ENCODE data around the gene FRMD6. TPM values are rescaled to one million over a fixed set of nuclear protein-coding genes. Genes with fewer than 3 reads are reported as not detected.

Gene FRMD6
- polyA plus RNA-seq, 3 donors, result 17.7 to 20.5 (median 19.6) TPM

DNA sequence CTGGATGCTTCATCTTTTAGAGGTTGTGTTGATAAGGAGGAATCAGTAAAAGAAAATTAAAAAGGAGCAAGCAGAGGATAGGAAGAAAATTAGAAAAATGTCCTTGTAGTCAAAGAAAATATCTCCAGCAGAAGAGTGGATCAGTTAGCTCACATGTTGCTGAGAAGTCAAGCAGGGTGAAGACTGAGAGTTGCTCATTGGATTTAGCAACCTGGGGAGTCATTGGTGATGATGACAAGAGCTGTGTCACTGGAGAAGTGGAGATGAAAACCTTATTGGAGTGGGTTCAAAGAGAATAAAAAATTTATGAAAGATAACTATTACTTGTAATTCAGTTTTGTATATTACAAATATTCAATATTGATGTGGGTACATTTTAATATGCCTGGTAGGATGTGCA lies 9.8 kb downstream of the FRMD6 start:
- DNase-seq (ENCODE audit: low read depth in 3 of 3, low spot score in 2 of 3), result no peak

DNA sequence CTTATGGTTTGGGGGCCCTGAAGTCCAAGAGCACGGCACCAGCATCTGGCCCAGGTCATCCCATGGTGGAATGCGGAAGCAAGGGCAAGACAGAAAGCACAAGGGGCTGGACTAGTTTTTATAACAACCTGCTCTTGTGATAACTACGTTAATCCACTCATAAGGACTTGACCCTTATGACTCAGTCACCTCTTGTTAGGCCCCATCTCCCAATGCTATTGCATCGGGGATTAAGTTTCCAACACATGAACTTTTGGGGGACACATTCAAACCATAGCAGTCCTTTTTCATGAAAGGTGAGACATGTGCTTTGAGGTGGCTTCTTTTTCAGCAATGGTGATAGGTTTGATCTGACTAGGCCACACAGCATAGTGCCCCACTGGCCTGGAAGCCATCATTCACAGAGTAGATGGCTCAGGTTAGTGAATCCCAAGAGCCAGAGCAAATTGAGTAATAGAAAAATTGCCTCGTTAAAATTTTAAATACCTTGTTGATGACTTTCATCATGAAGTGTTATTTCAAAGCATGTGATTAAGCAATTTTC lies 12.1 kb downstream of the FRMD6 start:
- DNase-seq (ENCODE audit: low read depth in 3 of 3, low spot score in 2 of 3), result no peak

DNA sequence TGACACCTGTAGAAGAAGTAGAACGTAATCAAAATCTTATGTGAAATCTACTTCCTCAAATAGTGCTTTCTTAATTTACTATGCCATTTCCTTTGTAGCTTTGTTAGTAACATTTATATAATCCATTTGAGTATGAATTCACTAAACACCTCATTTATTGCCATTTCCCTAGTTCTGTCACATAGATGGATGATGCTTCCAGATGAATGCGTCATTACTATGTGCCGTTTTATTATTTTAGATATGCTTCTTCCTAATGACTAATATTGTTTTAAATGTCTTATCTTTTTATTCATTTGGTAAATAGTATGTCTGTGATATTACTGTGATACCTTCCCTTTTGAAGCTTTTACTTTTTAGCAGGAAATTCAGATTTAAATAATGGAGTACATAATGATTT lies 14.4 kb downstream of the FRMD6 start:
- DNase-seq (ENCODE audit: low read depth in 3 of 3, low spot score in 2 of 3), result no peak

DNA sequence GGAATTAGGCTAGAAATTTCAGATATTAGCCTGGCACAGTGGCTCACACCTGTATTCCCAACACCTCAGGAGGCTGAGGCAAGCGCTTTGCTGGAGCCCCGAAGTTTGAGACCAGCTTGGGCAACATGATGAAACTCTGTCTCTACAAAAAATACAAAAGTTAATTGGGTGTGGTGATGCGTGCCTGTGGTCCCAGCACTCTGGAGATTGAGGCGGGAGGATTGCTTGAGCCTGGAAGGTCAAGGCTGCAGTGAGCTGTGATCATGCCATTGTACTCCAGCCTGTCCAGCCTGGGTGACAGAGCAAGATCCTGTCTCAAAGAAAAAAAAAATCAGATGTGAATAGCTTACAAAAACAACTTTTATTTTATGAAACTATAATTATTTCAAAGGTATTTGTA lies 15.1 kb downstream of the FRMD6 start:
- DNase-seq (ENCODE audit: low read depth in 3 of 3, low spot score in 2 of 3), result peak in 1 of 3 donors; percentile 47

DNA sequence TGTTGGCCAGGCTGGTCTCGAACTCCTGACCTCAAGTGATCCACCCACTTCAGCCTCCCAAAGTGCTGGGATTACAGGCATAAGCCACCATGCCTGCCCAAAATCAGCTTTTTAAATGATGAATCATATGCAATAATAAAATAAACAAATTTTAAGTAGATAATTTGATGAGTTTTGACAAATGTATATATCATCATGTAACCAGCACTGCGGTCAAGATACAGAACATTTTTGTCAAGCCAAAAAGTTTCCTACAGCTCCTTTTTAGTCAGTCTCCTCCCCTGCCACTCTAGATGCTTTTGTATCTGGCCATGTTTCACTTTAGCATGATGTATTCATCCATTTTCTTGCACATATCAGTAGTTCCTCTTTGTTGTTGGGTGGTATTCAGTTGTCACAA lies 17.2 kb downstream of the FRMD6 start:
- no peak for DNase-seq (ENCODE audit: low read depth in 3 of 3, low spot score in 2 of 3)

DNA sequence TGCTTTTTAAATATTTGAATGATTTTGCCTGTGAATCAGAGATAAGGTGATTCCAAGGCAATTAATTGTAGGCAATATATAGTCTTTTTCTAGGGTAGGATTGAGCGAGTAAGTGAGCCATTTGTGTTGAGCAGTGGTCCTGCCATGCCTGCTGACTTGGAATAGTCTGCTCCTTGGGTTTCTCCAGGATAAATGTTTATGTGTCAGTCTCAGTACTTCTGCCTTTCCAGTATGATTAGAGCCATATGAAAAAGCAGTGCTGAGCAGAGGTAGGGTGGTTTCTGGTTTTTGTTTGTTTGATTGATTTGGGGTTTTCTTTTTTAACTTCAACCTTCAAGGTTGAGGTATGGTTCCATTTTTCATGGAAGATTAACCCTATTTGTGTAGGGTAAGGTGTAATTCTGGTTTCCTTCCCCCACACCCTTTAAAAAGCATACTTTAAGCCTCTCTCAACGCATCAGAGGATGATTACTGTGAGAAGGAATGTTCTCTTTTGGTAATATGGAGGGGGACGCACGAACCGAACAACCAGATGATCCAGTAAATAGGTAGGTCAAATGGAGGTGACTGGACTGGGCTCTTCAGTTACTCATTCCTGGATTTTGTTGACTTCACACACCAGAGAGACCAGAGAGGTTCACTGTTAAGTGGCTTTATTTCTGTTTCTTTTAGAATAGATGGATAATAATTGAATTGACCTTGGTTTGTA lies 22.7 kb downstream of the FRMD6 start:
- DNase-seq (ENCODE audit: low read depth in 3 of 3, low spot score in 2 of 3), result no peak

DNA sequence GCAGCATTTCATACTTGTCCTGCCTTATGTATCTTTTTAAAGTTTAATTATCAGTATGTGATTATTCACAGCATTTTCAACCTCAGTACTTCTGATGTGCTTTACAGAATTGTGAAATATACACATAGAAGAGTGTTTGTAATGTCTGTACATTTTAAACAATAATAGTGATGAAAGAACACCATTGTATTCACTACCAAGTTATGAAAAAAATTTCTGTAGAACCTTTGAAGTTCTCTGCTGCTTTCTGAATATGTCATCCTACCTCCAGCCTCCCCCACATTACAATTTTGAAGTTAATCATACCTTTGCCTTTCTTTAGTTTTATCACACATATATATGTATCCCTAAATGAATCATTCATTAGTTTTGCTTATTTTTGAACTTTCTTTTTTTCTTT lies 24.8 kb downstream of the FRMD6 start:
- no peak for DNase-seq (ENCODE audit: low read depth in 3 of 3, low spot score in 2 of 3)

DNA sequence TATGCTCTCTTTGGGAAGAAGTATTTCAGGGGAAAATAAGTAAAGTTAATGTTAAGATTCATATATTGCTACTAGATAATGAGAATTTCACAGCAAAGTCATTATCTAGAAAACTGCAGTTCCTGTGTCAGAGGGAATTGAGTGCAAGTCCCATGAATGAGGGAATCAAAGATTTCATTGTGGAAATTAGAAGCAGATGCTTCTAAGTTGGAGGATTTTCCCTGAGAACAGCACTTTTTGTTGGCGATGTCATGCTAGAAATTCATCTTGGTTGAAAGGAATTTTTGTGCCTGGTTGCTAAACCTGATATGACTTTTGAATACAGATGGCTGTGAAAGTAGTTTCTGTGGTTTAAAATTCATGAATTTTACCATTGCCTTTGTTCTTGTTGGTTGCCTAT lies 25.6 kb downstream of the FRMD6 start:
- DNase-seq (ENCODE audit: low read depth in 3 of 3, low spot score in 2 of 3), result no peak

DNA sequence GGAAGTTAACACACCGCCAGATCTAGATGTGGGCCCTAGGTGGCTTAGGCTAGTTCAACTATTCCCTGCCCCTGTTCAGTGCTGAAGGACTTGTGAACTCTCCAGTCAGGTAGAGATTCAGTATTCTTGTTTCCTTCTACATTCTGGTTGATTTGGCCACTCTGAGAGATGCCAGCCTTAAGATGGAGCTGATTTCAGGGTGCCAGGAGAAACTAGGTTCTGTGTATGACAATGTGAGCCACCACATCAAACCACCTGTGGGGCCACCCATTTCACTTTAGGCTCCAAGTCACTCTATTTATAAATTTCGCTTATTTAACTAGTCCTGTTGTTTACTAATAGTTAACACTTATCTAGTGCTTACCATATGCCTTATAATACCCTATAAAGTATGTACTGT lies 26.0 kb downstream of the FRMD6 start:
- DNase-seq (ENCODE audit: low read depth in 3 of 3, low spot score in 2 of 3), result no peak

DNA sequence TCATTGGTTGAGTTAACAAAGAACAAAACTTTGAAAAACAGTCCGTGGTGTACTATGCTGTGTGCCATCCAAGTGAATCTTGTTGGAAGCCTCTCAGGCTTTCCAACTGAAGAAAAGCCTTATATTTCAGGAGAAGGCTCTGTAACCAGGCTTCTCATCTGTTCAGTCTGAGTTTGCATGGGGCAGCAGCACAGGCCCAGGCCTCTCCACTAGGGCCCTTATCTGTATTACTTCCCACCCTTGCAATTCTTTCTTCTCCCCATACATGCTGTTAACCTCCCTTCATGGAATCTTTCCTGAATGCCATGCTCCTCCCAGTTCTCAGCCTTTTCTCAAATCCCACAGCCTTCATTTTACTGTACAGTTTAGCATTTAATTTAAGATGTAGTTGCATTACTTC lies 28.3 kb downstream of the FRMD6 start:
- DNase-seq (ENCODE audit: low read depth in 3 of 3, low spot score in 2 of 3), result no peak

DNA sequence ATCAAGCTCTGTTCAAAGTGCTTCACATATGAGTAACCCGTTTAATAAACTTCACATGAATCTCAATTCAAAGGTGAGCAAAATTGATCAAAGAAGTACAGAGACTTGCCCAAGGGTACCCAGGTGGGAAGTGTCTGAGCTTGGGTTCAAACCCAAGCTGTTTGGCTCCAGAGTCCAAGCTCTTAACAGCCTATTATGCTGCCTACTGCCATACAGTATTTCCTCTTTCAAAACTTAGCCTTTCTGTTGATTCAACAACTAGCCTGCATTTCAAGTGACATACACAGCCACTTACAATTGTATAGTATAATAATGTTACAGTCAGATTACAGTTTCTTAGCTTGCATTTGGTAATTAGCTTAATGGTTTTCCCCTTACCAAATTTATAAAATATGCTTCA lies 29.7 kb downstream of the FRMD6 start:
- DNase-seq (ENCODE audit: low read depth in 3 of 3, low spot score in 2 of 3), result no peak

DNA sequence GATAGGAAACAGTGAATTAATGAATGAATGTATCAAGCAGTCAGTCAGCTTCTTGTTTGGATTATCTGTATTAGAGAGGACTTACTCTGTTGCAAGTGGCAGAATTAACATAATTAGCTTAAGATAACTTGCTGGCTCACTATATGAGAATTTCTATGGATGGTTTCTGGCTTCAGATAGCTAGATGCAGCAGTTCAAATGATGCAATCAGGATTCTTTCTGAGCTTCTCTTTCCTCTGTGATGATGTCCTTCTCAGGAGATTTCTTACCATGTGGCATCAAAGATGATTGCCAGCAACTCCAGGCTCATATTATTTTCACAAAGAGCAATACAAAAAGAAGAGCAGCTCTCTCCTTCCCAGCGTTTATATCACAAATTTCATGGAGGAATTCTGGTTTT lies 30.7 kb downstream of the FRMD6 start:
- DNase-seq (ENCODE audit: low read depth in 3 of 3, low spot score in 2 of 3), result no peak

DNA sequence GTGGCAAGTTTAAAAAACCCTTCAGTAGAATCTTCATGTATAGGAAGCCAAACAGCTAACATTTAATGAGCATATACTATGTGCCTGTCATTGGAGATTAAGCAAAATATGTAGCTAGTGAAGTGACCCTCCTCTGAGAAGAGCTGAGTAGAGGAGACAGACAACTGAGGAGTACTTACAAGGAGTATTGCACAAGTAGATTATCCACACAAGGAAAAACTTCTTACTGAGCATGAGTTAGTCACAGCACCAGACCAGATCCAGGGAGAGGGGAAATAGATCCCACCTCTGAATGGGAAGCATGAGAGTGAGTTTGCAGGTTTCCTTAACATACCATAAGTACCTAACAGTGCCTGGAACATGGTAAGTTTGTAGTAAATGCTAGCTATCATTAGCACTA lies 33.0 kb downstream of the FRMD6 start:
- DNase-seq (ENCODE audit: low read depth in 3 of 3, low spot score in 2 of 3), result no peak

DNA sequence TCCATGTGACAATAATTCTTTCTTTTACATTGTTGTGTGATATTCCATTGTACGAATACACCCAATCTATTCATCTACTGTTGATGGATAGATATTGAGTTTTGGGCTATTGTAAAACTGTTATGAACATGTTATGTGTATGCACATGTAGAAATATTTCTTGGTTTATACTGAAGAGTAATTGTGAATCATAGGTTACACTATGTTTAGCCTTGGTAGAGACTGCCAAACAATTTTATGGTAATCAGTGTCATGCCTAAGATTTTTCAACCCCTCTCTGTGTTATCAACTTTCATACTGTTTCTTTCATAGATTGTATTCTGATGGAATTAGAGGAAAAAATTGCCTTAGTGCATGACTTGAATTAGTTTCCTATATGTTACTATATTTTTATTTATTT lies 39.5 kb downstream of the FRMD6 start:
- no peak for DNase-seq (ENCODE audit: low read depth in 3 of 3, low spot score in 2 of 3)

DNA sequence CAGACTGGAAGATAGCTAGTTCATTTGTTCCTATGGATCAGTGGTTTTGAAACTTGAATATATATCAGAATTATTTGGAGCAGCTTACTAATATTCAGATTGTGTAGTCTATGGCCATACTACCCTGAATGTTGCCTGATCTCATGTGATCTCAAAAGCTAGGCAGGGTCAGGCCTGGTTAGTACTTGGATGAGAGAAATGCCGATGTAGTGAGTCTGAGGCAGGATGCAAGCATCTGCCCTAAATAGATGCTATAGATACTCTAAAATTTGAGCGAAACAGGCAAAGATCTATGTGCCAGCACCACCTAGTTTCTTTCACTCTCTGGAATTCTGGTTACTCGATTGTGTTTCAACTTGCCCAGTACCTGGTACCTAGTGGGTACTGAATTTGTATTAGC lies 40.9 kb downstream of the FRMD6 start:
- no peak for DNase-seq (ENCODE audit: low read depth in 3 of 3, low spot score in 2 of 3)

DNA sequence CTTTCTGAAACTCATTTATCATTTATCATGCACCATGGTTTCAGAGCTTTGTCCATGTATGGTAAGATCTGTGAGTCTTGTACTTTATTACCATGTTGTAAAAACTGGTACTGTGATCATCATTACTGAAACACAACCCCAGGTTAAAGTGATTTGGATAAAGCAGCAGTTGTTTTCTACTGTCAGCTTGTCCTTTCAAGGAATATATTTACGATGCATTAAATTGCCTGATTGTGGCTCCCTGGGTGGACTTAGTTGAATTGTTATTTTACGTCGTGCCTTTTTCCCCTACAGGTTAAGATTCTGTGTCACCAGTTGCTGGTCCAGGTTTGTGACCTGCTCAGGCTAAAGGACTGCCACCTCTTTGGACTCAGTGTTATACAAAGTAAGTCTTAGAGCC lies 46.1 kb downstream of the FRMD6 start:
- DNase-seq (ENCODE audit: low read depth in 3 of 3, low spot score in 2 of 3), result peak in 1 of 3 donors; percentile 23

DNA sequence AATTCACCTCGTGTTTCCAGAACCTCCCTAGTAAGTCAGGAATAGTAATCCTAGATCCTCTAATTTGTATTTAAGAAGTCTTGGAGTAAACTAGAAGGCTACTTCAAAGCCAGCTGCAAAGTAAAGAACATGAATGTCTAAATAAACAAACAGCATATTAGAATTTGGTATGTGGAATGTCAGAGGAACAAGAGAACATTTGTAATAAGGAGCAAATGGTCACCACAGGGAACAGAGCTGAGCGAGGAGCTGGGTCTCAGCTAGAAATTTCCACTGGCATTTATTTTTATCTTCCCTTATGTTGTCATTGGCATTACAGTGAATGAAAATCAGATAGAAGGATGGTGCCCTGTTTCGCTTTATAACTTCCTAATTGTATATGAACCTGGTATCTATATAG lies 50.2 kb downstream of the FRMD6 start:
- DNase-seq (ENCODE audit: low read depth in 3 of 3, low spot score in 2 of 3), result no peak

DNA sequence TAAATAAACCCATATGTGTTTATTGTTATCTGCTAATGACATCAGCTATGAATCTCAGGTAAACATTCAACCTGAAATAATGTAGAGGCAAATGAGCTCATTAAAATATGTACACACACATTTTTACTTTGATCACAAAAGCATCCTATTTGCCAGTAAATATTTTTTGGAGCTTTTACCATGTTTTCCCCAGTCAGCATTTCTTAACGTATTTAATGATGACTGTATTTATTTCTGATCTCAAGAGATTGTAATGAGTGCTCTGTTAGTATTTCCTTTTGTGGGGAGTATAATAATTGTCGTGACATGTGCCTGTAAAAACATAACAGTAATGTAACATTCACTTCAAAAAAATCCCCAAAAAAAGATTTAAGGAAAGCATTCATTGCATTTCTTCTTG lies 52.1 kb downstream of the FRMD6 start:
- no peak for DNase-seq (ENCODE audit: low read depth in 3 of 3, low spot score in 2 of 3)

DNA sequence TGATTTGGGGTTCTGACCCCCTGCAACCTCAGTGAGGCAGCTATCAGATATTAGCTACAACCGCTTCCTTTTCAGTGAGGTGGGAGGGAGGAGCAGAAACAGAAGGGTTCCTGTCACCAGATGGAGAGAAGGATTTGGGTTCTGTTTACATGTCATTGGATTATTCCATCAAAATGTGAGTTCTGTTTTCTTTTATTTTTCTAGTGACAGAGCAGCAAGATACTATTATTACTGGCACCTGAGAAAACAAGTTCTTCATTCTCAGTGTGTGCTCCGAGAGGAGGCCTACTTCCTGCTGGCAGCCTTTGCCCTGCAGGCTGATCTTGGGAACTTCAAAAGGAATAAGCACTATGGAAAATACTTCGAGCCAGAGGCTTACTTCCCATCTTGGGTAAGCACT lies 52.8 kb downstream of the FRMD6 start:
- DNase-seq (ENCODE audit: low read depth in 3 of 3, low spot score in 2 of 3), result no peak

DNA sequence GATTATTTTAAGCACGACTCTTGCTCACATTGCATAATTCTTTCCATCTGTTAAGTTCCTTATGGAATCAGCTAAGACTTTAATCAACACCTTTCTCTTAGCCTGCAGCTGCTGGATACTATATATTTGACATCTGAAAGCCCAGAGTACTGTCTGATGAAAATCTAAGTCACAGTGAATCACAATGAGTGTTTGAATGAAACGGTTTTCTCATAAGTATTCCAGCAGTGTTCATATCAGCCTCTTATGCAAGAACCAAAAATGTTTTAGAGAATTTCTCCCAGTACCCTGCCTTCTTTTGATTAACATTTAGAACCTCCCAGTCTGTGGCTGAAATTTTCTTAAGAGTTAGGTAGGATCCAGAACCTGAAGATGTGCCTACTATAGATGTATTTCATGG lies 55.6 kb downstream of the FRMD6 start:
- no peak for DNase-seq (ENCODE audit: low read depth in 3 of 3, low spot score in 2 of 3)

DNA sequence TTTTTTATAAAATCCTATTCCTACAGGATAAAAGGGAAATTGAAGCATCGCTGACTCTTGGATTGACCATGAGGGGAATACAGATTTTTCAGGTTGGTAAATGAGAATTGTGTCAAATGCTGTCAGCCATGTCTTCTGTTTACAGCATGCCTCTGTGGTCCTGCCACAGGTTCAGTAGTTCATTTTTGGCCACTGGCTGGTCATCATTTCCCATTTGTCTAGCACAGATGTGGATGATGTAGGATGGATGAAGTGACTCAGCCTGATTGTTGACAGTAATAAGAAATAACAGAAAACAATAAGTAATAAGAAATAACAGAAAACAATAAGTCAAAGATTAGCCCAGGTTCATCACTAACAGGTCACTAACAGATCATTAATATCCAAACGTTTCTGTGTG lies 59.8 kb downstream of the FRMD6 start:
- DNase-seq (ENCODE audit: low read depth in 3 of 3, low spot score in 2 of 3), result no peak

DNA sequence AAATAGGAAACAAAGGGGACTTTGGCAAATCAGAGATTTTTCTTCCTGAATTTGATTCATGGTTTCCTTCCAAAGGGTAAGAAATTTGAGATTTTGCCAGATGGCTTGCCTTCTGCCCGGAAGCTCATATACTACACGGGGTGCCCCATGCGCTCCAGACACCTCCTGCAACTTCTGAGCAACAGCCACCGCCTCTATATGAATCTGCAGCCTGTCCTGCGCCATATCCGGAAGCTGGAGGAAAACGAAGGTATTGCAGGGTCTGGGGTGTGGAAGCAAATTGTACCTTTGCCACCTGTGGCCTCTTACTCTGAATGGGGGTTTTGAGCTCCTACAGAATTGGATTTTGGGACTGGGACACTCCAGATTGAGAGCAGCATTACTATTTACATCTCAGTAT lies 63.5 kb downstream of the FRMD6 start:
- DNase-seq (ENCODE audit: low read depth in 3 of 3, low spot score in 2 of 3), result no peak

DNA sequence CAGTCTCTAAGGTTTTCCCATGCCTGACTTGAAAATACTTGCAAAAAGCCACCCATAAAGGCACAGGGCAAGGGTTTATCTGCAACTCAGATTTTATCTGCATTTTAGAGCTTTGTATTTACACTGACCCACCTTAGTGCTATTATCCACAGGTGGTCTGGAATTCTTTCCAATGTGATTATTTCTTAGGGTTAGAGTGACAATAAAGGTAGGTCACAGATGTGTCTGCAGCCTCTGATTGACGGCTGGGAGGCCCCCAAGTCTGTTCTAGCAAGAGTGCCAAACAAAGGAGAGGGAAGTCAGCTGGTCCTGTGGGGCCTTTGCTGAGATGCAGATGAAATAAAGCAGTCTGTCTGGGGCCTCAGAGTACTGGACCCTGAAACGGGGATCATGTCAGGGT lies 64.0 kb downstream of the FRMD6 start:
- no peak for DNase-seq (ENCODE audit: low read depth in 3 of 3, low spot score in 2 of 3)
